B cell (primary cell): ENCODE measurements around the gene TBCCD1. TPM values are rescaled to one million over a fixed set of nuclear protein-coding genes. Genes with fewer than 3 reads are reported as not detected.

Source experiments
- ATAC-seq: fragments of 200-7000 bp; cut with Tn5 transposase; one replicate; pipeline ENCODE4 v1.10.0; 2021; ENCODE audit warnings: low read depth, mild to moderate bottlenecking, moderate number of reproducible peaks, moderate library complexity
- CTCF ChIA-PET: fragments of 350-600 bp; sonication (Branson Sonifier 250); formaldehyde crosslinking; loops from one replicate; lab custom pipeline; 2021; ENCODE audit warnings: antibody characterized with exemption, inconsistent platforms; lab: Charles Lee
- POLR2A ChIA-PET: fragments of 350-600 bp; sonication (Branson Sonifier 250); formaldehyde crosslinking; loops from one replicate; lab custom pipeline; 2021; ENCODE audit warnings: antibody characterized with exemption; lab: Charles Lee
- DNase-seq: peaks from one replicate; pipeline ENCODE4 v3.0.0; 2013
- H2AFZ ChIP-seq: 2 replicates; pipeline ENCODE4 v1.6.1; 2012; ENCODE audit warnings: mild to moderate bottlenecking, low read depth, low read length; ENCODE audit not compliant: insufficient read depth, poor library complexity, severe bottlenecking
- H3K27ac ChIP-seq, 2 donors: 1 replicate in 1 of 2; 2 replicates in 1 of 2; pipeline ENCODE4 v1.5.1; 2012 to 2013; ENCODE audit warnings: low read length in 2 of 2, mild to moderate bottlenecking in 2 of 2, moderate library complexity in 1 of 2
- H3K27me3 ChIP-seq, 4 experiments: fragments of 200-600 bp in 1 of 4; sonication (generic) in 1 of 4; replicated peaks in 1 of 4; 1 replicate in 2 of 4; 2 replicates in 2 of 4; pipeline versions ENCODE4 v1.6.1 to v1.7.0; 2013 to 2016; ENCODE audit warnings: low read length in 3 of 4, mild to moderate bottlenecking in 2 of 4, mixed read lengths in 1 of 4, moderate library complexity in 1 of 4; ENCODE audit not compliant: insufficient read depth in 4 of 4, control insufficient read depth in 3 of 4; ENCODE audit errors: control extremely low read depth in 1 of 4
- H3K36me3 ChIP-seq, 2 experiments: replicated peaks in 1 of 2; 1 replicate in 1 of 2; 2 replicates in 1 of 2; pipeline versions ENCODE4 v1.6.1 to v1.7.1; 2013; ENCODE audit warnings: low read length in 1 of 2; ENCODE audit not compliant: insufficient read depth in 2 of 2, control insufficient read depth in 1 of 2; ENCODE audit errors: control extremely low read depth in 1 of 2, extremely low read depth in 1 of 2
- H3K4me1 ChIP-seq, 2 donors: fragments of 200-600 bp in 1 of 2; sonication (generic) in 1 of 2; 1 replicate in 1 of 2; 2 replicates in 1 of 2; pipeline versions ENCODE4 v1.5.1 to v1.6.1; 2013 to 2017; ENCODE audit warnings: low read length in 2 of 2; ENCODE audit not compliant: control insufficient read depth in 2 of 2, insufficient read depth in 2 of 2
- H3K4me2 ChIP-seq: replicated peaks from 2 replicates; pipeline ENCODE3; 2012; ENCODE audit warnings: mild to moderate bottlenecking, low read depth, low read length; ENCODE audit not compliant: poor library complexity, severe bottlenecking
- H3K4me3 ChIP-seq, 5 experiments: fragments of 200-600 bp in 1 of 5; sonication (generic) in 1 of 5; 1 replicate in 3 of 5; 2 replicates in 2 of 5; pipeline versions ENCODE4 v1.5.1 to v1.7.0; 2011 to 2016; ENCODE audit warnings: low read length in 4 of 5, mild to moderate bottlenecking in 4 of 5, low read depth in 2 of 5, control low read depth in 1 of 5, moderate library complexity in 1 of 5; ENCODE audit not compliant: insufficient read depth in 1 of 5; ENCODE audit errors: control extremely low read depth in 1 of 5, extremely low read depth in 1 of 5
- H3K79me2 ChIP-seq: fragments of 200-600 bp; sonication (generic); one replicate; pipeline ENCODE4 v1.6.0; 2016; ENCODE audit warnings: low read length; ENCODE audit not compliant: control insufficient read depth, insufficient read depth
- H3K9ac ChIP-seq: fragments of 200-600 bp; sonication (generic); 2 replicates; pipeline ENCODE4 v1.6.1; 2017; ENCODE audit warnings: mild to moderate bottlenecking, low read length, moderate library complexity
- H3K9me3 ChIP-seq, 3 donors: one replicate each; pipeline versions ENCODE4 v1.6.1 to v1.7.1; 2013; ENCODE audit warnings: low read length in 2 of 3; ENCODE audit not compliant: control insufficient read depth in 2 of 3, insufficient read depth in 1 of 3; ENCODE audit errors: control extremely low read depth in 1 of 3
- H4K20me1 ChIP-seq: 2 replicates; pipeline ENCODE4 v1.6.0; 2012; ENCODE audit warnings: mild to moderate bottlenecking, low read length; ENCODE audit not compliant: insufficient read depth, control insufficient read depth, poor library complexity, severe bottlenecking
- H3K27ac Mint-ChIP-seq: one replicate; pipeline ENCODE4 v1.8.0; 2021; ENCODE audit warnings: mixed read lengths
- H3K27me3 Mint-ChIP-seq: one replicate; pipeline ENCODE4 v1.8.0; 2021; ENCODE audit warnings: mixed read lengths
- H3K4me1 Mint-ChIP-seq: one replicate; pipeline ENCODE4 v1.8.0; 2021; ENCODE audit warnings: mixed read lengths
- H3K4me3 Mint-ChIP-seq: one replicate; pipeline ENCODE4 v1.8.0; 2021; ENCODE audit warnings: mixed read lengths
- H3K9me3 Mint-ChIP-seq: one replicate; pipeline ENCODE4 v1.8.0; 2022; ENCODE audit warnings: mixed read lengths; ENCODE audit not compliant: insufficient read depth
- CTCF ChIP-seq: fragments of 200-600 bp; IDR thresholded peaks from one replicate; pipeline ENCODE4 v1.8.0; 2022; ENCODE audit warnings: antibody characterized with exemption, mild to moderate bottlenecking
- EZH2 ChIP-seq: IDR thresholded peaks from 2 replicates; pipeline ENCODE4 v1.6.1; 2012; ENCODE audit warnings: borderline replicate concordance, low read depth, mild to moderate bottlenecking, moderate library complexity, low read length; ENCODE audit not compliant: insufficient read depth, poor library complexity, severe bottlenecking
- WGBS: methylation state at CpG from one replicate; pipeline ENCODE4 v1.1.5; 2013; ENCODE audit warnings: missing lambda C conversion rate; ENCODE audit not compliant: insufficient coverage; 5-methylcytosine and 5-hydroxymethylcytosine counted together
- intact Hi-C: fragments of 100-400 bp; cut with micrococcal nuclease; formaldehyde crosslinking; loops from one replicate; pipeline ENCODE4 v1.10.0; 2022
- polyA plus RNA-seq: library from polyadenylated mRNA; depleted of rRNA; stranded (reverse); fragments of >200 nt; gene quantifications from 2 replicates; pipeline ENCODE4 v1.2.3, GENCODE V29; 2012
- total RNA-seq, 2 donors: library from RNA; stranded (reverse); fragments of 120-200 nt in 1 of 2; gene quantifications; 1 replicate in 1 of 2; 2 replicates in 1 of 2; pipeline versions ENCODE4 v1.2.3 to v1.2.4, GENCODE V29; 2013 to 2022

TBCCD1 gene
- total and polyA plus RNA-seq, 2 donors (not counting 1 experiment from before 2014, with no cell fraction given): 15.9 to 17.3 TPM

GRCh38 chr3:186594591-186595113, 27.5 kb upstream of the TBCCD1 start:
- no peaks in the 10 kb centered on the region for H3K4me1 ChIP-seq
- ChIA-PET CTCF (no interaction called here), POLR2A (no interaction called here)
- no peaks in the 10 kb centered on the region for H3K4me1 Mint-ChIP-seq
- DNase-seq (no peak), ATAC-seq (no peak)
- peaks cover 9% of the 10 kb centered on the region for H3K27me3 Mint-ChIP-seq
- H3K9ac ChIP-seq: no peak overlapping the region
- no peak overlapping the region for H3K27ac ChIP-seq
- no peaks in the 10 kb centered on the region for H3K27me3 ChIP-seq
- no peak overlapping the region for H3K4me3 ChIP-seq
- H2AFZ ChIP-seq: no peak overlapping the region
- TF ChIP-seq CTCF (no peak), EZH2 (no peak)
- H4K20me1 ChIP-seq: no peaks in the 10 kb centered on the region
- intact Hi-C loops: no loop called here
- H3K4me3 Mint-ChIP-seq: no peak overlapping the region
- WGBS: 92% methylated on average over 5 of the region's 6 CpGs
- no peaks in the 10 kb centered on the region for H3K9me3 Mint-ChIP-seq
- no peaks in the 10 kb centered on the region for H3K36me3 ChIP-seq
- no peaks in the 10 kb centered on the region for H3K9me3 ChIP-seq
- no peaks in the 10 kb centered on the region for H3K79me2 ChIP-seq
- no peak overlapping the region for H3K4me2 ChIP-seq
- H3K27ac Mint-ChIP-seq: no peak overlapping the region

- no peak overlapping the region for H3K9ac ChIP-seq
- intact Hi-C loops: no loop called here
- no peak overlapping the region for H3K4me2 ChIP-seq
- no peak overlapping the region for H3K27ac ChIP-seq
- ATAC-seq (no peak), DNase-seq (no peak)
- H3K4me3 ChIP-seq: no peak overlapping the region
- ChIA-PET CTCF (interaction anchor here (0.6 kb wide), 1 partner anchor 489 kb away, joined by 4 read pairs; no protein-coding TSS in a partner anchor), POLR2A (no interaction called here)
- H3K27ac Mint-ChIP-seq: no peak overlapping the region
- TF ChIP-seq CTCF (no peak), EZH2 (no peak)
- no peaks in the 10 kb centered on the region for H3K79me2 ChIP-seq
- WGBS: 94% methylated on average over 3 of the region's 3 CpGs
- no peaks in the 10 kb centered on the region for H3K9me3 Mint-ChIP-seq
- no peak overlapping the region for H2AFZ ChIP-seq
- H3K4me3 Mint-ChIP-seq: no peak overlapping the region
- no peaks in the 10 kb centered on the region for H3K27me3 ChIP-seq
- H3K27me3 Mint-ChIP-seq: peaks cover 9% of the 10 kb centered on the region
- no peaks in the 10 kb centered on the region for H4K20me1 ChIP-seq
- H3K9me3 ChIP-seq: no peaks in the 10 kb centered on the region
- no peaks in the 10 kb centered on the region for H3K4me1 ChIP-seq
- no peaks in the 10 kb centered on the region for H3K36me3 ChIP-seq
- no peaks in the 10 kb centered on the region for H3K4me1 Mint-ChIP-seq
Measured at GRCh38 chr3:186593862-186594261, 26.7 kb upstream of the TBCCD1 start.
